ENCODE results near the gene ROM1.
"Not testable (repeated sequence)": the region's sequence is repeated elsewhere in the genome, so short reads cannot be mapped to it uniquely, and the experiment has no call there.

ROM1 gene

DNA sequence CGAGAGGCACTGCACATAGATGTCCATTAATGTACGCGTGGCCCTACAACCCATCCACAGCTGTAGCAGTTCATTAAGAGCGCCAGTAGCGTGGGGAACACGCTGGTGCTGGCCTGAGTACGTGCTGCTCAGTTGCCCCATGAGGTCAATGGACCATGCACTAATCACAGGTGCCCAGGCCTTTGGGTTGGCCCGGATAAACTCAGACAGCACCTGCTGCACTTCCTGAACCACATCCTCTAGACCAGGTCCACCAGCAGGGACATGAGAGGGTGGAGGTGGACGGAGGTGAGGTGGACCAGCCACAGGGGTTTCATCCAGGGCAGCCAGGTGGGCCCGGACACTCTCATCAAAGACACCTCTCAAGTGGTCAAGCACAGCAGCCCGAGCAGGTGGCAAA, 36.4 kb downstream of the ROM1 start:
- no peak for DNase-seq (ENCODE audit: low spot score)

DNA sequence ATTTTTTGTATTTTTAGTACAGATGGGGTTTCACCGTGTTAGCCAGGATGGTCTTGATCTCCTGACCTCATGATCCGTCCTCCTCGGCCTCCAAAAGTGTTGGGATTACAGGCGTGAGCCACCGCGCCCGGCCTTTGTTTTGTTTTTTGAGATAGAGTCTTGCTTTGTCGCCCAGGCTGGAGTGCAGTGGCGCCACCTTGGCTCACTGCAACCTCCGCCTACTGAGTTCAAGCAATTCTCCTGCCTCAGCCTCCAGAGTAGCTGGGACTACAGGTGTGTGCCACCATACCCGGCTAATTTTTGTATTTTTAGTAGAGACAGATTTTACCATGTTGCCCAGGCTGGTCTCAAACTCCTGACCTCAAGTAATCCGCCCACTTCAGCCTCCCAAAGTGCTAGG, 37.2 kb downstream of the ROM1 start:
- not testable (repeated sequence) for DNase-seq (ENCODE audit: low spot score)

DNA sequence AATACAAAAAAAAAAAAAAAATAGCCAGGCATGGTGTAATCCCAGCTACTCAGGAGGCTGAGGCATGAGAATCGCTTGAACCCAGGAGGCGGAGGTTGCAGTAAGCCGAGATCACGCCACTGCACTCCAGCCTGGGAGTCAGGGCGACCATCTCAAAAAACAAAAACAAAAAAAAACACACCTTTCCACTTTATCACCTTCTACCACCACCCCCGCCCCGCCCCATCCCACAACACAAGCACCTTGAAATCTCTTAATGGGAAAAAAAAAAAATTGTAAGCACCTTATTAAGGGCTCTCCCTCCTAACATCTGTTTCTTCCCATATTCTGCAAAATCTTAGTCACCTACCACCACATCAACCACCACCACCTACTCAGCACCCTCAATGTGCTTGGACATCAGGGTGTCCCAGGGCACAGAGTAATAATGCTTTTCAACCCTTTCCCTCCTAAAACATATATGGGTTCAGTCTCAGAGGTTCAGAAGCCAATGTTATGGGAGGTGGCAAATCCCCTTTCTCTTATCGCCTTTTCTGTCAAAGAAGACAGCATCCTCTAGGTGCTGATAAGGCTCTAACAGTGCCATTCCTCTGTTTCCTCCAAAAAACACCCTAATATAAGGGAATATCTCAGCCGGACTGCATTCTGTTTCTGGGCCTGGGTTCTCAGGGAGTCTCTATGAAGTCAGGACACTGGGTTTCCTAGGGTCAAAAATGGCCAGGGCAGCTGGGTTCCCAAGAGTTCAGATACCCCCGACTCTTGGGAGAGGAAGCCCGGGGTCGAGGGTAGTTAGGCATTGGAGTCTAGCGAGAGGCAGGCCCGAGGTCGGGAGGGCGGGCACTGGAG, 39.3 kb downstream of the ROM1 start:
- no peak for DNase-seq (ENCODE audit: low spot score)

DNA sequence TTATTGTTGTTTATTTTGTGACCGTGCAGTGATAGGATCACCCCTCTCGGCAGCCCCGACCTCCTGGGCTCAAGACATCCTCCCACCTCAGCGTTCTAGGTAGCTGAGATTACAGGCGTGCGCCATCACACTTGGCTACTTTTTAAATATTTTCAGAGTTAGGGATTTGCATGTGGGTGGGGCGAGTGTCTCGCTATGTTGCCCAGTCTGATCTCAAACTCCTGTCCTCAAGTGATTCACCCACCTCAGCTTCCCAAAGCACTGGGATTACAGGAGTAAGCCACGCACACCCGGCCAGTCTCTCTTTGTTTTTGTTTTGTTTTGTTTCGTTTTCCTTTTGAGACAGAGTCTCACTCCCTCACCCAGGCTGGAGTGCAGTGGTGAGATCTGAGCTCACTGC, 41.2 kb downstream of the ROM1 start:
- DNase-seq (ENCODE audit: low spot score): no peak

DNA sequence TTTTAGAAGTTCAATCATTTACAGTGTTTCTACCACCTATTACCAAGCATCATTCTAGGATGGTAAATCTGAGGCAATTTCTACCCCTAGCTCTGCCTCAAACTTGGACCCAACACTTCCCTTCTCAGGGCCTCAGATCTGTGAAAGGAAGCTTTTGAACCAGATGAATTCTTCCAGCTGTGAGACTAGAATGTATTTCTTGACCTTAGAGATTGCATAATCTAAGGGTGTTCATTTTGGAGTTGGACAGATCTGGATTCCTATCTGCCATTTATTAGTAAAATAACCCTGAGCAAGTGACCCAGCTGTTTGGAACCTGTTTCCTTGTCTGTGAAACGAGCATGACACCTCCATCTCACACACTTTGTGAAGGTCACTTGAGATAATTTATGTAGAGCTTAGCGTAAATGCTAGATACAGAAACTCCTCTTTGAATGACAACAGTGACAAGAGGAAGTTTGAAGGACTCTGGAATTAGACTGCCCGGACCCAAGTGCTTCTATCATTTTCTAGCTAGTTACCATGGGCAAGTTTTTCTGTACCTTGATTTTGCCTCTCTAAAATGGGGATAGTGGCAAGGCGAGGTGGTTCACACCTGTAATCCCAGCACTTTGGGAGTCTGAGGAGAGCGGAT, 43.9 kb downstream of the ROM1 start:
- no peak for DNase-seq (ENCODE audit: low spot score)

DNA sequence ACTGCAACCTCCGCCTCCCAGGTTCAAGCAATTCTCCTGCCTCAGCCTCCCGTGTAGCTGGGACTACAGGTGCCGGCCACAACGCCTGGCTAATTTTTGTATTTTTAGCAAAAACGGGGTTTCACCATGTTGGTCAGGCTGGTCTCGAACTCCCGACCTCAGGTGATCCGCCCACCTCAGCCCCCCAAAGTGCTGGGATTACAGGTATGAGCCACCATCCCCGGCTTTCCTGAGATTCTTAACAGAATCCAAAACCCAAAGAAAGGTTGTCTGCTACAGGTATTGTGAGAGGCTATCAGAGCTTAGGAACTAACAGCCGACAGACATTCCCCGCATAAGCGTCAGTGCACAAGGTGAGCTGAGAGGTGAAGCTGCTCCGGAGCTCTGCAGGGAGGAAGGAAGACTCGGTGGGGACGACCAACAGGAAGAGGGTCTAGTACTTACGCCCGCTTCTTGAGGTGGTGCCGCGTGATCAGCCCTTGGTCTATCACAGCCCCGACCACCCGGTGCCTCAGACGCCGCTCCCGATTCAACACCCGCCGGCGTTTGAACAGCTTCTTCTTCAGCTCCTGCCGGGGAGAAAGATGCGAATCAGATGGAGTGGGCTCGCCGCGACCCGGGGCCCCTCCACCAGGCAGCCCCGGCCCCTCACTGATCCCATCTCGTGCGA, 51.5 kb downstream of the ROM1 start:
- DNase-seq (ENCODE audit: low spot score): no peak

Data from kidney capillary endothelial cell (primary cell).